HCT116 (cell line): Measurements from ENCODE around the gene IL31. TPM values are rescaled to one million over a fixed set of nuclear protein-coding genes. Genes with fewer than 3 reads are reported as not detected.

ENCODE experiments used
- ATAC-seq: fragments of 200-7000 bp; cut with Tn5 transposase; 2 replicates; pipeline ENCODE4 v1.9.1; 2020; ENCODE audit warnings: mild to moderate bottlenecking, moderate library complexity
- BruUV-seq: library from RNA; stranded (reverse); fragments of 400-500 nt; replicated peaks from 2 replicates; lab custom pipeline; 2021; lab: Mats Ljungman, UMichigan
- CTCF ChIA-PET: fragments of 300-600 bp; sonication (Branson Sonifier 250); formaldehyde crosslinking; loops from one replicate; lab custom pipeline; 2021; ENCODE audit warnings: antibody characterized with exemption; lab: Charles Lee
- POLR2A ChIA-PET: fragments of 300-600, 350-600 bp; sonication (Branson Sonifier 250); formaldehyde crosslinking; loops from one replicate; lab custom pipeline; 2021; ENCODE audit warnings: antibody characterized with exemption; lab: Charles Lee
- RAD21 ChIA-PET, 2 experiments: fragments of 300-600 bp; sonication (Branson Sonifier 250); formaldehyde crosslinking; loops; one replicate each; lab custom pipeline; 2023; ENCODE audit warnings: low total read pairs in 2 of 2; ENCODE audit not compliant: uncharacterized antibody in 2 of 2, unreplicated experiment in 2 of 2, low non-redundant PET in 1 of 2; lab: Charles Lee
- DNase-seq: peaks from one replicate; pipeline ENCODE4 v3.0.0-alpha.2; 2010; ENCODE audit warnings: low read depth, low spot score
- H2AFZ ChIP-seq: fragments of 200-600 bp; shearing (Covaris generic), sonication (generic); 2 replicates; pipeline ENCODE4 v1.6.1; 2017; ENCODE audit warnings: low read depth, mixed run types, mixed read lengths, antibody characterized with exemption, low read length; ENCODE audit not compliant: poor library complexity, severe bottlenecking
- H3K27ac ChIP-seq: 2 replicates; pipeline ENCODE4 v1.5.1; 2012; ENCODE audit warnings: low read depth, low read length
- H3K27me3 ChIP-seq: fragments of 200-600 bp; sonication (generic); 2 replicates; pipeline ENCODE4 v1.6.1; 2016; ENCODE audit warnings: mixed run types, low read length, mixed read lengths; ENCODE audit not compliant: insufficient read depth
- H3K36me3 ChIP-seq, 2 experiments: fragments of 200-500 bp in 1 of 2; fragments of 200-600 bp in 1 of 2; sonication (Bioruptor generic) in 1 of 2; sonication (generic) in 1 of 2; 2 replicates each; pipeline versions ENCODE4 v1.5.1 to v1.6.1; 2014 to 2016; ENCODE audit warnings: low read length in 2 of 2, inconsistent platforms in 1 of 2, mixed read lengths in 1 of 2, mixed run types in 1 of 2; ENCODE audit not compliant: insufficient read depth in 2 of 2, control insufficient read depth in 1 of 2
- H3K4me1 ChIP-seq, 2 experiments: fragments of 200-600 bp in 1 of 2; sonication (generic) in 1 of 2; 2 replicates each; pipeline versions ENCODE4 v1.5.1 to v1.6.1; 2012 to 2017; ENCODE audit warnings: low read length in 2 of 2, inconsistent platforms in 1 of 2, mild to moderate bottlenecking in 1 of 2, mixed read lengths in 1 of 2, mixed run types in 1 of 2, moderate library complexity in 1 of 2; ENCODE audit not compliant: insufficient read depth in 2 of 2, control insufficient read depth in 1 of 2
- H3K4me2 ChIP-seq: fragments of 200-600 bp; sonication (generic); 2 replicates; pipeline ENCODE4 v1.6.1; 2017; ENCODE audit warnings: mixed run types, low read length, mixed read lengths
- H3K4me3 ChIP-seq, 2 experiments: fragments of 200-600 bp in 1 of 2; sonication (generic) in 1 of 2; replicated peaks in 1 of 2; 2 replicates each; pipeline ENCODE4 v1.5.1; 2011 to 2016; ENCODE audit warnings: low read length in 2 of 2, control low read depth in 1 of 2, low read depth in 1 of 2, mild to moderate bottlenecking in 1 of 2, mixed read lengths in 1 of 2, mixed run types in 1 of 2
- H3K79me2 ChIP-seq: fragments of 200-600 bp; sonication (generic); 2 replicates; pipeline ENCODE4 v1.6.1; 2017; ENCODE audit warnings: mild to moderate bottlenecking, mixed run types, low read length, moderate library complexity, mixed read lengths; ENCODE audit not compliant: insufficient read depth
- H3K9ac ChIP-seq: fragments of 200-600 bp; sonication (generic); 2 replicates; pipeline ENCODE4 v1.6.1; 2016; ENCODE audit warnings: low read length, mixed read lengths
- H3K9me2 ChIP-seq: fragments of 200-600 bp; sonication (generic), shearing (Covaris generic); 2 replicates; pipeline ENCODE4 v1.6.1; 2017; ENCODE audit warnings: mixed run types, mild to moderate bottlenecking, moderate library complexity; ENCODE audit not compliant: insufficient read depth
- H3K9me3 ChIP-seq, 2 experiments: fragments of 200-500 bp in 1 of 2; fragments of 200-600 bp in 1 of 2; sonication (Bioruptor generic) in 1 of 2; sonication (generic) in 1 of 2; 2 replicates each; pipeline ENCODE4 v1.6.1; 2014 to 2017; ENCODE audit warnings: low read length in 2 of 2, mixed read lengths in 2 of 2, inconsistent platforms in 1 of 2, low read depth in 1 of 2, mild to moderate bottlenecking in 1 of 2, mixed run types in 1 of 2, moderate library complexity in 1 of 2; ENCODE audit not compliant: control insufficient read depth in 1 of 2, insufficient read depth in 1 of 2
- H4K20me1 ChIP-seq: fragments of 200-600 bp; sonication (generic), shearing (Covaris generic); 2 replicates; pipeline ENCODE4 v1.6.1; 2017; ENCODE audit warnings: mixed run types, mild to moderate bottlenecking, moderate library complexity; ENCODE audit not compliant: insufficient read depth
- CBX3 ChIP-seq: IDR thresholded peaks from 2 replicates; pipeline ENCODE4 v1.6.1; 2012; ENCODE audit warnings: low read depth
- CEBPB ChIP-seq: IDR thresholded peaks from 2 replicates; pipeline ENCODE4 v1.6.1; 2012; ENCODE audit warnings: low read depth
- EGR1 ChIP-seq: IDR thresholded peaks from 2 replicates; pipeline ENCODE4 v1.6.1; 2012; ENCODE audit warnings: low read depth
- ELF1 ChIP-seq: IDR thresholded peaks from 2 replicates; pipeline ENCODE4 v1.6.1; 2012; ENCODE audit warnings: low read depth, borderline replicate concordance
- EZH2phosphoT487 ChIP-seq: fragments of 200-600 bp; IDR thresholded peaks from 2 replicates; pipeline ENCODE4 v1.6.1; 2018; ENCODE audit warnings: antibody characterized with exemption, borderline replicate concordance
- FOSL1 ChIP-seq: IDR thresholded peaks from 2 replicates; pipeline ENCODE4 v1.6.1; 2012; ENCODE audit warnings: low read depth
- JUND ChIP-seq: IDR thresholded peaks from 2 replicates; pipeline ENCODE4 v1.6.1; 2012
- POLR2A ChIP-seq: IDR thresholded peaks from 2 replicates; pipeline ENCODE4 v1.7.0; 2011; ENCODE audit warnings: borderline replicate concordance; ENCODE audit not compliant: insufficient read depth, insufficient read length; ENCODE audit errors: extremely low read depth
- RAD21 ChIP-seq: IDR thresholded peaks from 2 replicates; pipeline ENCODE4 v1.6.1; 2012; ENCODE audit warnings: low read depth, mild to moderate bottlenecking
- SIN3A ChIP-seq: IDR thresholded peaks from 2 replicates; pipeline ENCODE4 v1.6.1; 2012; ENCODE audit warnings: low read depth
- SRF ChIP-seq: IDR thresholded peaks from 2 replicates; pipeline ENCODE4 v1.6.1; 2012; ENCODE audit warnings: low read depth
- TCF7L2 ChIP-seq: IDR thresholded peaks from 2 replicates; pipeline ENCODE4 v1.7.0; 2011; ENCODE audit warnings: borderline replicate concordance, inconsistent platforms; ENCODE audit not compliant: insufficient read depth, insufficient read length; ENCODE audit errors: extremely low read depth
- YY1 ChIP-seq: IDR thresholded peaks from 2 replicates; pipeline ENCODE4 v1.6.1; 2011; ENCODE audit warnings: low read length, low read depth, moderate library complexity, mild to moderate bottlenecking; ENCODE audit not compliant: insufficient replicate concordance; ENCODE audit errors: extremely low read depth
- ZFX ChIP-seq: fragments of 450-650 bp; IDR thresholded peaks from 2 replicates; pipeline ENCODE4 v1.6.1; 2017
- ZNF274 ChIP-seq: fragments of 200-500 bp; sonication (Bioruptor generic); IDR thresholded peaks from 2 replicates; pipeline ENCODE4 v1.6.1; 2014; ENCODE audit warnings: mild to moderate bottlenecking, low read depth, low read length, inconsistent platforms
- intact Hi-C: fragments of 100-400 bp; cut with micrococcal nuclease; formaldehyde crosslinking; loops from 2 replicates; pipeline ENCODE4 v1.10.0; 2022
- total RNA-seq: library from RNA; stranded (reverse); gene quantifications from one replicate; pipeline ENCODE4 v1.2.1, GENCODE V29; 2021; ENCODE audit not compliant: unreplicated experiment
- TF ChIP-seq, protein P1 (sequence below): IDR thresholded peaks from 2 replicates; pipeline ENCODE4 v1.6.1; 2012
- TF ChIP-seq, protein P2 (sequence below), 3 experiments: fragments of 200-600 bp in 1 of 3; sonication (generic) in 1 of 3; IDR thresholded peaks in 2 of 3; conservative IDR thresholded peaks in 1 of 3; 2 replicates each; pipeline ENCODE4 v1.5.1; 2012 to 2017; ENCODE audit warnings: low read depth in 2 of 3, low read length in 2 of 3, antibody characterized with exemption in 1 of 3, borderline replicate concordance in 1 of 3, control low read depth in 1 of 3, mild to moderate bottlenecking in 1 of 3, mixed read lengths in 1 of 3, mixed run types in 1 of 3, moderate library complexity in 1 of 3; ENCODE audit not compliant: insufficient read depth in 1 of 3

Gene IL31
- total RNA-seq, 1 experiment from 2014 or later = not detected

DNA sequence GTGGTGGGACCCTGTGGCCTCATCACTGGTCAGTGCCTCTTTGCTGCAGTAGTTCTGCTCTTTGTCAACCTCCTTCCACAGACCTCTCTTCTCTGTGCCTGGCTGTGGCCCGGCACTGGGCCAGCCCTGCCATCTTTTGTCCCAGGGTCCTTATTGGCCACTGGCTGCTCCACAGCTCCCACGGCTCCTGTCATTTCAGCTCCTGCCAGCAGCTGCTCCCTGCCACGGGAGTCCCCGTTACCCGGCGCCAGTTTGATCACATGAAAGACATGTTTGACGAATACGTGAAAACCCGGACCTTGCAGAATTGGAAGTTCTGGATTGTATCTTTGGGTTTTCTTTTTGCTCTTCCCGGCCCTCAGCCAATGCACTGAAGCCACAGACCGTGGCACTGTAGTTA, 35.4 kb downstream of the IL31 start:
- no peaks in the 10 kb centered on the region for H3K79me2 ChIP-seq
- RAD21 ChIA-PET = no interaction called here
- H2AFZ ChIP-seq = no peak overlapping the region
- CTCF ChIA-PET = no interaction called here
- no peaks in the 10 kb centered on the region for H3K27me3 ChIP-seq
- TF ChIP-seq ZNF274 = no peak
- TF ChIP-seq, protein P1, sequence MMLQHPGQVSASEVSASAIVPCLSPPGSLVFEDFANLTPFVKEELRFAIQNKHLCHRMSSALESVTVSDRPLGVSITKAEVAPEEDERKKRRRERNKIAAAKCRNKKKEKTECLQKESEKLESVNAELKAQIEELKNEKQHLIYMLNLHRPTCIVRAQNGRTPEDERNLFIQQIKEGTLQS = no peak
- no peak for TF ChIP-seq ZFX
- no peak for TF ChIP-seq JUND
- TF ChIP-seq FOSL1 = no peak
- TF ChIP-seq SRF = no peak
- no peak for TF ChIP-seq SIN3A
- no peak for TF ChIP-seq YY1
- no peak for TF ChIP-seq CEBPB
- no peak for TF ChIP-seq ELF1
- TF ChIP-seq, protein P2, sequence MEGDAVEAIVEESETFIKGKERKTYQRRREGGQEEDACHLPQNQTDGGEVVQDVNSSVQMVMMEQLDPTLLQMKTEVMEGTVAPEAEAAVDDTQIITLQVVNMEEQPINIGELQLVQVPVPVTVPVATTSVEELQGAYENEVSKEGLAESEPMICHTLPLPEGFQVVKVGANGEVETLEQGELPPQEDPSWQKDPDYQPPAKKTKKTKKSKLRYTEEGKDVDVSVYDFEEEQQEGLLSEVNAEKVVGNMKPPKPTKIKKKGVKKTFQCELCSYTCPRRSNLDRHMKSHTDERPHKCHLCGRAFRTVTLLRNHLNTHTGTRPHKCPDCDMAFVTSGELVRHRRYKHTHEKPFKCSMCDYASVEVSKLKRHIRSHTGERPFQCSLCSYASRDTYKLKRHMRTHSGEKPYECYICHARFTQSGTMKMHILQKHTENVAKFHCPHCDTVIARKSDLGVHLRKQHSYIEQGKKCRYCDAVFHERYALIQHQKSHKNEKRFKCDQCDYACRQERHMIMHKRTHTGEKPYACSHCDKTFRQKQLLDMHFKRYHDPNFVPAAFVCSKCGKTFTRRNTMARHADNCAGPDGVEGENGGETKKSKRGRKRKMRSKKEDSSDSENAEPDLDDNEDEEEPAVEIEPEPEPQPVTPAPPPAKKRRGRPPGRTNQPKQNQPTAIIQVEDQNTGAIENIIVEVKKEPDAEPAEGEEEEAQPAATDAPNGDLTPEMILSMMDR (IDR thresholded peaks at IDR 0.05 in 2 of 3, conservative IDR thresholded peaks at IDR 0.05 in 1 of 3; ENCODE audit: borderline replicate concordance in 1 of 3, insufficient read depth in 1 of 3, low read depth in 2 of 3, low read length in 2 of 3) = no peak
- no peak for TF ChIP-seq EGR1
- TF ChIP-seq POLR2A = no peak
- TF ChIP-seq EZH2phosphoT487 = no peak
- TF ChIP-seq RAD21 = no peak
- no peak for TF ChIP-seq CBX3
- no peak for TF ChIP-seq TCF7L2
- H3K9ac ChIP-seq = no peak overlapping the region
- no peaks in the 10 kb centered on the region for H3K9me3 ChIP-seq
- no peak overlapping the region for H3K4me3 ChIP-seq
- BruUV-seq = no TSS peak
- ATAC-seq = no peak
- intact Hi-C loops = no loop called here
- no peak overlapping the region for H3K4me2 ChIP-seq
- no peak for DNase-seq
- H3K27ac ChIP-seq = no peak overlapping the region
- no peaks in the 10 kb centered on the region for H3K9me2 ChIP-seq
- POLR2A ChIA-PET = interaction anchor here (0.6 kb wide), 1 partner anchor 155 kb away, joined by 3 read pairs; no protein-coding TSS in a partner anchor
- no peaks in the 10 kb centered on the region for H4K20me1 ChIP-seq
- H3K4me1 ChIP-seq = no peaks in the 10 kb centered on the region
- H3K36me3 ChIP-seq = peaks cover 12 to 29% of the 10 kb centered on the region in 2 experiments; a peak in 3 of 4 replicates
